Measurements from ENCODE around the gene PRPH2.
"Not testable (repeated sequence)": the region's sequence is repeated elsewhere in the genome, so short reads cannot be mapped to it uniquely, and the experiment has no call there.

PRPH2 gene

DNA sequence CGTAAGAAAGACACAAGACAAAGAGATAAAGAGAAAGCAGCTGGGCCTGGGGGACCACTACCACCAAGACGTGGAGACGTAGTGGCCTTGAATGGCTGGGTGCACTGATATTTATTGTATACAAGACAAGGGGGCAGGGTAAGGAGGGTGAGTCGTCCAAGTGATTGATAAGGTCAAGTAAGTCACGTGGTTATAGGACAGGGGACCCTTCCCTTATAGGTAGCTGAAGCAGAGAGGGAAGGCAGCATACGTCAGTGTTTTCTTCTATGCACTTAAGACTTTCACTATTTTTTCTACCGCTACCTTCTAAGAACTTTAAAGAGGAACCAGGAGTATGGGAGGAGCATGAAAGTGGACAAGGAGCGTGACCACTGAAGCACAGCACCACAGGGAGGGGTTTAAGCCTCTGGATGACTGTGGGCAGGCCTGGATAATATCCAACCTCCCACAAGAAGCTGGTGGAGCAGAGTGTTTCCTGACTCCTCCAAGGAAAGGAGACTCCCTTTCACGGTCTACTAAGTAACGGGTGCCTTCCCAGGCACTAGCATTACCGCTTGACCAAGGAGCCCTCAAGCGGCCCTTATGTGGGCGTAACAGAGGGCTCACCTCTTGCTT lies 11.6 kb upstream of the PRPH2 start:
- not testable (repeated sequence) for H3K27me3 ChIP-seq (ENCODE audit: control insufficient read depth in 1 of 2, insufficient read depth in 2 of 2, low read length in 2 of 2); H3K27ac ChIP-seq (ENCODE audit: low read depth, low read length); H3K4me3 ChIP-seq (ENCODE audit: low read depth in 1 of 2, low read length in 2 of 2); H3K4me1 ChIP-seq (ENCODE audit: insufficient read depth, low read length); H3K9ac ChIP-seq (ENCODE audit: low read length); H3K9me3 ChIP-seq (ENCODE audit: low read length); H3K36me3 ChIP-seq (ENCODE audit: insufficient read depth, low read length)

DNA sequence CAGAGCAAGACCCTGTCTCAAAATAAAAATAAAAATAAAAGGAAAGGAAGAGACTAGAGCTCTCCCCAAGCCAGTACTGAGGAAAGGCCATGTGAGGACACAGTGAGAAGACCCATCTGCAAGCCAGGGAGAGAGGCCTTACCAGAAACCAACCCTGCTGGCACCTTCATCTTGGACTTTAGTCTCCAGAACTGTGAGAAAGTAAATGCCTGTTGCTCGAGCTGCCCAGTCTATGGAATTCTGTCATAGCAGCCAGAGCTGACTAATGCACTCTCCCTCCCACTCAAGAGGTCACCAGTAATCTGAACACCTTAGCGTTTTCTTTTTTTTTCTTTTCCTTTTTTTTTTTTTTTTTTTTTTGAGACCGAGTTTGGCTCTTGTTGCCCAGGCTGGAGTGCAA lies 7.3 kb upstream of the PRPH2 start:
- Histone ChIP-seq H3K27me3 (ENCODE audit: control insufficient read depth in 1 of 2, insufficient read depth in 2 of 2, low read length in 2 of 2) (no peaks in the 10 kb centered on the region), H3K27ac (ENCODE audit: low read depth, low read length) (no peak overlapping the region), H3K9ac (ENCODE audit: low read length) (no peak overlapping the region), H3K4me3 (ENCODE audit: low read depth in 1 of 2, low read length in 2 of 2) (no peak overlapping the region), H3K9me3 (ENCODE audit: low read length) (no peaks in the 10 kb centered on the region), H3K4me1 (ENCODE audit: insufficient read depth, low read length) (peaks cover 10% of the 10 kb centered on the region), H3K36me3 (ENCODE audit: insufficient read depth, low read length) (no peaks in the 10 kb centered on the region)

DNA sequence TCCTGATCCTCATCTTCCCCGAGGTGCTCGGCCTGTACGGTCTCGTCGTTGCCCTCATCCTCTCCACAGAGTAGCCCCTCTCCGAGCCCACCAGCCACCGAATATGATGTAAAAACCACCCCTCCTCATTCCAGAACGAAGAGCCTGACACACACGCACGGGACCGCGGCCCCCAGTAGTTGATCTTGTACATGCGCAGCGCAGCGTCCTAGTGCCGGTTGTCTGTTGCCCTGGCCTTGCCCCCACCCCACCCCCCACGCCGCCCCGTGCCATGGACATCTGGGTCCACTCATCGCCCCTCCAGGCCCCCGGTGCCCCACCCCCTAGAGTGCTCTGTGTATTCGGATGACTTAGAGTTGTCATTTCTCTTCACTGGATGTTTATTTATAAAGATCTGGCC lies 5.2 kb upstream of the PRPH2 start:
- peak overlapping the region; percentile 83 for H3K9ac ChIP-seq (ENCODE audit: low read length)
- peak overlapping the region in 1 of 2 donors; percentile 85 for H3K4me3 ChIP-seq (ENCODE audit: low read depth in 1 of 2, low read length in 2 of 2)

DNA sequence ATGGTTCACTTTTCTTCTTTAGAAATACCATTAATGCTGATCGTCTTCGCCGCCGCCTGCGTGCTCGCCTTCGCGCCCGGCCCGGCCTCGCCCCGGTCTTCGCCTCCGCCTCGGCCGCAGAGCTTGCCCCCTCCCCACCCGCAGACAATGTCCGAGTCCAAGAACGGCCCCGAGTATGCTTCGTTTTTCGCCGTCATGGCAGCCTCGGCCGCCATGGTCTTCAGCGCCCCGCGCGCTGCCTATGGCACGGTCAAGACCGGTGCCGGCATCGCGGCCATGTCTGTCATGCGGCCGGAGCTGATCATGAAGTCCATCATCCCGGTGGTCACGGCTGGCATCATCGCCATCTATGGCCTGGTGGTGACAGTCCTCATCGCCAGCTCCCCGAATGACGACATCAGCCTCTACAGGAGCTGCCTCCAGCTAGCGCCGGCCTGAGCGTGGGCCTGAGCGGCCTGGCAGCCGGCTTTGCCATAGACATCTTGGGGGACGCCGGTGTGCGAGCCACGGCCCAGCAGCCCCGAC lies 4.8 kb upstream of the PRPH2 start:
- Histone ChIP-seq H3K4me3 (ENCODE audit: low read depth in 1 of 2, low read length in 2 of 2) (peak overlapping the region; percentile 48 to 85), H3K9me3 (ENCODE audit: low read length) (no peaks in the 10 kb centered on the region), H3K9ac (ENCODE audit: low read length) (peak overlapping the region; percentile 83), H3K27ac (ENCODE audit: low read depth, low read length) (peak overlapping the region; percentile 90), H3K36me3 (ENCODE audit: insufficient read depth, low read length) (peaks cover 6% of the 10 kb centered on the region), H3K27me3 (ENCODE audit: control insufficient read depth in 1 of 2, insufficient read depth in 2 of 2, low read length in 2 of 2) (no peaks in the 10 kb centered on the region), H3K4me1 (ENCODE audit: insufficient read depth, low read length) (peaks cover 16% of the 10 kb centered on the region)

More for the DNA sequence above, 5.2 kb upstream of the PRPH2 start:
- Histone ChIP-seq H3K27ac (ENCODE audit: low read depth, low read length) (peak overlapping the region; percentile 90), H3K9me3 (ENCODE audit: low read length) (no peaks in the 10 kb centered on the region), H3K4me1 (ENCODE audit: insufficient read depth, low read length) (peaks cover 16% of the 10 kb centered on the region), H3K36me3 (ENCODE audit: insufficient read depth, low read length) (peaks cover 1% of the 10 kb centered on the region), H3K27me3 (ENCODE audit: control insufficient read depth in 1 of 2, insufficient read depth in 2 of 2, low read length in 2 of 2) (no peaks in the 10 kb centered on the region)

DNA sequence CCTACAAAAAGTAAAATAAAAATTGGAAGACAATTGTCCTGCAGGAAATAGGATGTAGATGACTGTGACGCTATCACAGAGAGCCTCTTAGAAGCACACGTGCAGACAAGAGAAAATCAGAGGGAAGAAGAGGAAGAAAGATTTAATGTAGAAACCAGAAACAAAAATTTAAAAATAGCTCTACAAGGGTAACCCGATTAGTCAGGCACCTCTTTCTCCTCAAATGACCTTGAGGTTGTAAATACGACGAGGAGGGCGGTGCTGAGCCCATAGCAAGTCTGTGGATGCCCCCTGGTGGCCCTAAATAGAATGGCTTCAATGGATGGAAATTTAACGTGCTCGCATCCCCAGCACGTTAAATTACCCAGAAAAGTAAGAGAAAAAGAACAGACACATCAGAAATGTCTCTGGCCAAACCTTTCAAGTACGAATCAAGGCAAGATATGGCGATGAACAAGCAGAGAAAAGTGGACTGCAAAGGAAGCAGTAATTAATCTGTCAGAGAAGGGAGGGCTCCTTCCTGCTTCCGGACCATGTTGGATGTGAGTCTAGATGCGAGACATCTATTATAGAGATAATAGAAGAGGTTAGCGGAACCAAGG lies 4.2 kb upstream of the PRPH2 start:
- Histone ChIP-seq H3K36me3 (ENCODE audit: insufficient read depth, low read length) (peaks cover 6% of the 10 kb centered on the region), H3K4me3 (ENCODE audit: low read depth in 1 of 2, low read length in 2 of 2) (peak overlapping the region; percentile 48 to 85), H3K9ac (ENCODE audit: low read length) (peak overlapping the region; percentile 83), H3K27ac (ENCODE audit: low read depth, low read length) (peak overlapping the region; percentile 90), H3K4me1 (ENCODE audit: insufficient read depth, low read length) (peaks cover 16% of the 10 kb centered on the region), H3K9me3 (ENCODE audit: low read length) (no peaks in the 10 kb centered on the region), H3K27me3 (ENCODE audit: control insufficient read depth in 1 of 2, insufficient read depth in 2 of 2, low read length in 2 of 2) (no peaks in the 10 kb centered on the region)

DNA sequence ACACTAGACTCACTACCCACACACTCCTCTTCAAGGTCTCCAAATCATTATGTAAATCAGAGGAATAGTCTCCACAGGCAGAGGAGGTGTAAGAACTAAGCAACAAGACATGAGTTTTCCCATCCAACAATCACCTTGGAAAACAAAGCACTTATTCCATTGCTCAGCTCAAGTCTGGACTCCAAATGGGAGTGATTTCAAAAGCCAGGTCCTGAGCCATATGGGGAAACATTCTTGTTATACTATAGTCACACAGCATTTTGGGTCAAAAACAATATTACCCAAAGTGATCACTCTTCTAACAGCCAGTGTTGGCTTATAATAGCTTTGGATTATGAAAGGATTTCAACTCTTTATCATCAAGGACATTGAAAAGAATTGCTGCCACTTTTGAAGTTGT lies 3.6 kb upstream of the PRPH2 start:
- H3K9ac ChIP-seq (ENCODE audit: low read length) = peak overlapping the region; percentile 9

DNA sequence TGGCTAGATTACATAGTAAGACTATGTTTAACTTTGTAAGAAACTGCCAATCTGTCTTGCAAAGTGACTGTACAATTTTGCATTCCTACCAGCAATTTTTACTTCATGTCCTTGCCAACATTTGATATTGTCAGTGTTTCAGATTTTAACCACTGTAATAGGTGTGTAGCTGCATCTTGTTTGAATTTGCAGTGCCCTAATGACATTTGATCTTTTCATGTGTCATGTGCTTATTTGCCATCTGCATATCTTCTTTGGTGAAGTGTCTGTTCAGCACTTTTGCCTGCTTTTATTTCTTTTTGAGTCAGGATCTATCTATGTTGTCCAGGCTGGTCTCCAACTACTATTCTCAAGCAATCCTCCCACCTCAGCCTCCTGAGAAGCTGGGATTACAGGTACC lies 2.4 kb upstream of the PRPH2 start:
- Histone ChIP-seq H3K27ac (ENCODE audit: low read depth, low read length) (no peak overlapping the region), H3K9ac (ENCODE audit: low read length) (no peak overlapping the region), H3K4me3 (ENCODE audit: low read depth in 1 of 2, low read length in 2 of 2) (no peak overlapping the region), H3K4me1 (ENCODE audit: insufficient read depth, low read length) (peaks cover 16% of the 10 kb centered on the region), H3K36me3 (ENCODE audit: insufficient read depth, low read length) (peaks cover 6% of the 10 kb centered on the region), H3K27me3 (ENCODE audit: control insufficient read depth in 1 of 2, insufficient read depth in 2 of 2, low read length in 2 of 2) (no peaks in the 10 kb centered on the region), H3K9me3 (ENCODE audit: low read length) (no peaks in the 10 kb centered on the region)

More for the DNA sequence above, 3.6 kb upstream of the PRPH2 start:
- Histone ChIP-seq H3K4me3 (ENCODE audit: low read depth in 1 of 2, low read length in 2 of 2) (peak overlapping the region; percentile 48 to 85), H3K27ac (ENCODE audit: low read depth, low read length) (peak overlapping the region; percentile 90), H3K27me3 (ENCODE audit: control insufficient read depth in 1 of 2, insufficient read depth in 2 of 2, low read length in 2 of 2) (no peaks in the 10 kb centered on the region), H3K9me3 (ENCODE audit: low read length) (no peaks in the 10 kb centered on the region), H3K4me1 (ENCODE audit: insufficient read depth, low read length) (peaks cover 16% of the 10 kb centered on the region), H3K36me3 (ENCODE audit: insufficient read depth, low read length) (peaks cover 6% of the 10 kb centered on the region)

DNA sequence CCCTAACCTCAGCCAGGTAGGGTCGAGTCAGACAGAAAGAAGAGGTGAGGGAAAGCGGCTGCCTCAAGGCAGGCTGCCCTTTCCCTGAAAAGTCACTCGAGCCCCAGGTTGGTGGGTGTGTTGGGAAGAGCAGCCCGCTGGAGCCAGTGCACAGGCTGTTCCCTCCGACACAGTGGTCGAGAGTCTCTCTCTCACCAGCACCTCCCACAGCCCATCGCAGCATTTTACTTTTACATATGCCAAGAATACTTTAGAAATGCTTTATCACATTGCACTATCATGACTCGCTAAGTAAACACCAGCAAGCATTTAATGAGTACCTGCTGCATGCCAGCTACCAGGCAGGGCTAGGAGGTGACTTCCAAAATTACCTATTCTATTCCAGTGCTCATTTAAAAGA lies 1.7 kb downstream of the PRPH2 start:
- H3K27ac ChIP-seq (ENCODE audit: low read depth, low read length) = no peak overlapping the region
- H3K9me3 ChIP-seq (ENCODE audit: low read length) = no peaks in the 10 kb centered on the region
- no peaks in the 10 kb centered on the region for H3K27me3 ChIP-seq (ENCODE audit: control insufficient read depth in 1 of 2, insufficient read depth in 2 of 2, low read length in 2 of 2)
- peaks cover 6% of the 10 kb centered on the region for H3K36me3 ChIP-seq (ENCODE audit: insufficient read depth, low read length)
- H3K4me1 ChIP-seq (ENCODE audit: insufficient read depth, low read length) = peaks cover 10% of the 10 kb centered on the region
- no peak overlapping the region for H3K4me3 ChIP-seq (ENCODE audit: low read depth in 1 of 2, low read length in 2 of 2)
- no peak overlapping the region for H3K9ac ChIP-seq (ENCODE audit: low read length)

DNA sequence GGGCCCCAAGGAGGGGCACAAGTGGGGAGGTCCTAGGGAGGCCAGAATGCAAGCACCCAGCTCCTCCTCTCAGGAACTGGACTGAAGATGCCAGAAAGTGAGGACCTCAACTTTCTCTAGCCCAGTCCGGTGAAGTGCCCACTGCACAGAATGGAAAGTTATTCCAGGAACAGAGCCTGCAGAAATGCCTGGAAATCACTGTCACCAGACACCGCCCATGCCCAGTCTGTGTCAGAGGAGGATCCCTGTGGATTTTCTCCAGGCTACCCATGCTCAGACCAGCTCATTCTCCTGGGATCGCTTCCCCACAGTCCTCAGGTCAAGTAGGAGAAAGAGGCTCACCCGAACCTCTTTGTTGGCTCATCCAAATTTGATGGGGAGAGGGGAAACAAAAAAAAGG lies 6.5 kb downstream of the PRPH2 start:
- no peak overlapping the region for H3K27ac ChIP-seq (ENCODE audit: low read depth, low read length)
- no peaks in the 10 kb centered on the region for H3K9me3 ChIP-seq (ENCODE audit: low read length)
- H3K4me3 ChIP-seq (ENCODE audit: low read depth in 1 of 2, low read length in 2 of 2) = no peak overlapping the region
- H3K9ac ChIP-seq (ENCODE audit: low read length) = no peak overlapping the region
- no peaks in the 10 kb centered on the region for H3K27me3 ChIP-seq (ENCODE audit: control insufficient read depth in 1 of 2, insufficient read depth in 2 of 2, low read length in 2 of 2)
- H3K36me3 ChIP-seq (ENCODE audit: insufficient read depth, low read length) = no peaks in the 10 kb centered on the region
- H3K4me1 ChIP-seq (ENCODE audit: insufficient read depth, low read length) = no peaks in the 10 kb centered on the region

DNA sequence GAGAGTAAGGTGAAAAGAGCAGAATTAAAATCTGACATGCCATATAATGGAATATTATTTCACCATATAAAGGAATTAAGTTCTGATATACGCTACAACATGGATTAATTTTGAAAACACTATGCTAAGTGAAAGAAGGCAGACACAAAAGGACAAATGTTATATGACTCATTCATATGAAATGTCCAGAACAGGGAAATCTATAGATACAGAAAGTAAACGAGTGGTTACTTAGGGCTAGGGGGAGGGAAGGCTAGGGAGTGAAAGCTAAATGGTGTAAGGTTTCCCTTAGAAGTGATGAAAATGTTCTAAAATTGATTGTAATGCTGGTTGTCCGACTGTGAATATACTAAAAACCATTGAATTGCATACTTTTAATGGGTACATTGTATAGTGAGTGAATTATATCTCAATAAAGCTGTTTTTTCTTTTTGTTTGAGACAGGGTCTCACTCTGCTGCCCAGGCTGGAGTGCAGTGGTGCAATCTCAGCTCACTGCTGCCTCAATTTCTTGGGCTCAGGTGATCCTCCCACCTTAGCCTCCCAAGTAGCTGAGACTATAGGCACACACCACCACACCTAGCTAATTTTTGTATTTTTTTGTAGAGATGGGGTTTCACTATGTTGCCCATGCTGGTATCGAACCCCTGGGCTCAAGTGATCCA lies 8.2 kb downstream of the PRPH2 start:
- no peaks in the 10 kb centered on the region for H3K4me1 ChIP-seq (ENCODE audit: insufficient read depth, low read length)
- no peak overlapping the region for H3K4me3 ChIP-seq (ENCODE audit: low read depth in 1 of 2, low read length in 2 of 2)
- no peaks in the 10 kb centered on the region for H3K9me3 ChIP-seq (ENCODE audit: low read length)
- H3K27ac ChIP-seq (ENCODE audit: low read depth, low read length) = no peak overlapping the region
- H3K36me3 ChIP-seq (ENCODE audit: insufficient read depth, low read length) = no peaks in the 10 kb centered on the region
- no peak overlapping the region for H3K9ac ChIP-seq (ENCODE audit: low read length)
- no peaks in the 10 kb centered on the region for H3K27me3 ChIP-seq (ENCODE audit: control insufficient read depth in 1 of 2, insufficient read depth in 2 of 2, low read length in 2 of 2)

DNA sequence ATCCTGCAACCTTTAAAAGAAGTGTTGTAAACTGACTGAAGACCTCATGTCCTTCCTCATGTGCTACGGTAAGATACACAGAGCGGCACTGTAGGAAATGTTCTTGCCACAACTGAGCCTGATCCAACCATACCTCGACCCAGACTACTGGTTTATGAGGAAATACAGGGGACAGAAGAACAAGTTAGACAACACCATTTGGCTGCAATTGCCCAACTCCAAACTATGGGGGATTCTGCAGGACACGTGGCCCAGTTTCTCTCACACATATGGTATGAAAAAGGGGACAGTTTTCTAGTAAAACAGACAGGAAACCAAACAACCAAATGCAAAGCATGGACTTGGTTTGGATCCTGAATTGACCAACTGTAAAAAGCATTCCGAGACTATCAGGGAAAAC lies 10.5 kb downstream of the PRPH2 start:
- H3K36me3 ChIP-seq (ENCODE audit: insufficient read depth, low read length) = no peaks in the 10 kb centered on the region
- H3K9me3 ChIP-seq (ENCODE audit: low read length) = no peaks in the 10 kb centered on the region
- no peaks in the 10 kb centered on the region for H3K4me1 ChIP-seq (ENCODE audit: insufficient read depth, low read length)
- H3K4me3 ChIP-seq (ENCODE audit: low read depth in 1 of 2, low read length in 2 of 2) = no peak overlapping the region
- no peaks in the 10 kb centered on the region for H3K27me3 ChIP-seq (ENCODE audit: control insufficient read depth in 1 of 2, insufficient read depth in 2 of 2, low read length in 2 of 2)
- H3K27ac ChIP-seq (ENCODE audit: low read depth, low read length) = no peak overlapping the region
- no peak overlapping the region for H3K9ac ChIP-seq (ENCODE audit: low read length)
